Measurements from ENCODE around the gene SHB.

DNA sequence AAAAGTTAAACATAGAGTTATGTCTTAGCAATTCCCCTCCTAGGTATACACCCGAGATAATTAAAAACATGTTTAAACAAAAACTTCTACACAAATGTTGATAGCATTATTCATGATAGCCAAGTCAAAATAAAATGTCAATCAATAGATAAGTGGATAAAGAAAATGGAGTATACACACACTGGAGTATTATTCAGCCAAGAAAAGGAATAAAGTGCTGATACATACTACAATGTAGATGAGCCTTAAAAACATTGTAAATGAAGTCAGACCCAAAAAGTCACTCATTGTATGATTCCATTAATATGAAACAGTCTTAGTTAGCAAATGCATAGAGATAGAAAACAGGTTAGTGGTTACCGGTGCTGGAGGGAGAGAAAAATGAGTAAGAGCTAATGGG lies 34.3 kb upstream of the SHB start:
- no peak for TF ChIP-seq EZH2 (IDR thresholded peaks at IDR 0.05)
- TF ChIP-seq, protein P1, sequence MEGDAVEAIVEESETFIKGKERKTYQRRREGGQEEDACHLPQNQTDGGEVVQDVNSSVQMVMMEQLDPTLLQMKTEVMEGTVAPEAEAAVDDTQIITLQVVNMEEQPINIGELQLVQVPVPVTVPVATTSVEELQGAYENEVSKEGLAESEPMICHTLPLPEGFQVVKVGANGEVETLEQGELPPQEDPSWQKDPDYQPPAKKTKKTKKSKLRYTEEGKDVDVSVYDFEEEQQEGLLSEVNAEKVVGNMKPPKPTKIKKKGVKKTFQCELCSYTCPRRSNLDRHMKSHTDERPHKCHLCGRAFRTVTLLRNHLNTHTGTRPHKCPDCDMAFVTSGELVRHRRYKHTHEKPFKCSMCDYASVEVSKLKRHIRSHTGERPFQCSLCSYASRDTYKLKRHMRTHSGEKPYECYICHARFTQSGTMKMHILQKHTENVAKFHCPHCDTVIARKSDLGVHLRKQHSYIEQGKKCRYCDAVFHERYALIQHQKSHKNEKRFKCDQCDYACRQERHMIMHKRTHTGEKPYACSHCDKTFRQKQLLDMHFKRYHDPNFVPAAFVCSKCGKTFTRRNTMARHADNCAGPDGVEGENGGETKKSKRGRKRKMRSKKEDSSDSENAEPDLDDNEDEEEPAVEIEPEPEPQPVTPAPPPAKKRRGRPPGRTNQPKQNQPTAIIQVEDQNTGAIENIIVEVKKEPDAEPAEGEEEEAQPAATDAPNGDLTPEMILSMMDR (IDR thresholded peaks at IDR 0.05), result no peak
